Cortex of kidney (tissue), 1 donor: ENCODE data around the gene OR4F6.
"Not testable (repeated sequence)": the region's sequence is repeated elsewhere in the genome, so short reads cannot be mapped to it uniquely, and the experiment has no call there.

Experiments
- DNase-seq: peaks from one replicate; lab custom pipeline; 2025; lab: John Stamatoyannopoulos, UW

The OR4F6 gene

DNA sequence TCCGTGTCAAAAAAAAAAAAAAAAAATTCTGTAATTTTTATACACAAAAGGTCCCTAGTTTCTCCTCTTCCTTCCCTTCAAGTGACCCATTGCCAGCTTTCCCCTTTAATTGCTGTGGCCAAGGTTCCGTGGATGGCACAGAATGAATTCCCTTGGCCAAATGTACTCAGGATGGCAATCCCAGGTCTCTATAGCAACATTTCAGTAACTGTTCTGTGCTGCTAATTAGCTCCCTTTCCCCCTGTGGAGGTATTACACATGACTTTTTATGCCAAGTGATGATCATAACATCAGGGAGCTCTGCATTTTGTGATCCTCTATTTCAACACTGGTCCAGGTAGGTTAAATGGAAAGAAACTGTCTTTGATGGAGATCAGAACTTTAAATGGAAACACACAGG lies at the start of gene OR4F6:
OR4F6 (plus strand) TSS at position 301 of the 400 bp plus-strand sequence. CDS start 2,211 bp downstream, outside the sequence.
- no peak for DNase-seq

DNA sequence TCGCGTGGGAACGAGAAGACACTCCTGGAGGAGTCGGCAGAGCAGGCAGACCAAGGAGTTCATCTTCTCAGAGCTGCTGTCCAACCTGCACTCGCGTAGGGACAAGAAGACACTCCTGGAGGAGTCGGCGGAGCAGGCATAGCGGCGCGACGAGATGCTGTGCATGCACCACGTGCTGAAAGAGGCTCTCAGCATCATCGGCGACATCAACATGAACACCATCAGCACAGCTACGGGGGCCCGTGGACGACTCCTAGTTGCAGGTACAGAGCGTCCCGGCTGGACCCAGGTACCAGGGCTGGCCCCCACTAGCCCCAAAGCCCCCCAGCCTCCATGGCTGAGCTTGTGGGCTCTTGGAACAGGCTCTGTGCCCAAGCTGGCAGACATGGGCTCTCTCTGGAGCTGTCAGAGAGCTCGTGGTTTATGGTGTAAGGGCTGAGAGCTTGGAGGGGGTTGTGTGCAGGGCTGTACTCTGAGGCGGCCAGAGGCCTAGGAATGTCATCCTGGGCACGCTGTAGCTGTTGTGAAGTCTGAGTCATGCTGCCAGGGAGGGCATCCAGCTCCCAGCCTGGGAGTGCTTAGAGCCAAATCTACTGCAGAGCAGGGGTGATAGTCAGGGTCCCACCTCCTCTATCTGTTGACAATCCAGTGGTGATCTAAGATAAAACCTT lies 38.5 kb upstream of the OR4F6 start:
- DNase-seq = not testable (repeated sequence)

DNA sequence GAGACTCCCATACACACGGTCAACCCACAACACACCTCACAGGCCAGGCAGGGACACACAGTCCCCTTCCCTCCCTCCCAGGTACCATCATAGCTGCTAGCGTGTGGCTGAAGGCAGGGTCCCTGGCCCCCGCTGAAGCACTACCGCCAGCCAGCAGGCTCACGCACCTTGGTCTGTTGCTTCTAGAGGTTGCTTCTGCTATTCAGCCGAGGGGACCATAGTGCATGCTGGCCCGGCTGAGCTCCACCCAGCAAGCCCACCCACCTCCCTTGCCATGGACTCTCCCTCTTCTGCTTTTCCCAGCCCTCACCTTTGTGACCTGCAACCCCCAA lies 38.0 kb upstream of the OR4F6 start:
- DNase-seq = not testable (repeated sequence)

- DNase-seq = no peak
Observed at GRCh38 chr15:101765772-101766456, 37.4 kb upstream of the OR4F6 start.

DNA sequence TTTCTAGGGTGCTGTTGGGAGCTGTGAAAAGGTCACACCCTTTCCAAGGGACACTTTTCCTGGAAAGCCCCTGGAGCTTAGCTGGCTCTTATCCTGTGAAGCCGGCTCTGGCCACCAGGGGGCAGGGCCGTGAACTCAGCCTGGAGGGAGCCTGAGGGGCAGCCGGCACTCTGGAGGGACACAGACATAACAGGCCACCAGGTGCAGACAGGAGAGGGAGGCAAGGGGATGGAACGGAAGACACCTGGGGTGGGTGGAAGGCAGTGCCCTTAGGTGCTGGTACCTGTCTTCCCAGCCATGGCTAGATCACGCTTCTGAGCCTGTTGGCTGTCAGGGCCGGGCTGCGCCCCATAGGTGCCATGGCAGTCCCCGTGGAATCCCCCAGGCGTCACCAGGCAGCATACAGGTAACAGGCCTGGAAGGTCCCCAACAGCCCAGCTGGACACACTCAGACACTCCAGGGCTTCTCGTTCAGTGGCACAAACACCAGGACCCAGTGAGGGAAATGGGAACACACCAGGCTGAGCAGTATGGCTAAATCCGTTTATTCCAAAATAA lies 36.1 kb upstream of the OR4F6 start:
- not testable (repeated sequence) for DNase-seq

- DNase-seq = no peak
Observed at GRCh38 chr15:101772921-101773320, 30.4 kb upstream of the OR4F6 start.

DNA sequence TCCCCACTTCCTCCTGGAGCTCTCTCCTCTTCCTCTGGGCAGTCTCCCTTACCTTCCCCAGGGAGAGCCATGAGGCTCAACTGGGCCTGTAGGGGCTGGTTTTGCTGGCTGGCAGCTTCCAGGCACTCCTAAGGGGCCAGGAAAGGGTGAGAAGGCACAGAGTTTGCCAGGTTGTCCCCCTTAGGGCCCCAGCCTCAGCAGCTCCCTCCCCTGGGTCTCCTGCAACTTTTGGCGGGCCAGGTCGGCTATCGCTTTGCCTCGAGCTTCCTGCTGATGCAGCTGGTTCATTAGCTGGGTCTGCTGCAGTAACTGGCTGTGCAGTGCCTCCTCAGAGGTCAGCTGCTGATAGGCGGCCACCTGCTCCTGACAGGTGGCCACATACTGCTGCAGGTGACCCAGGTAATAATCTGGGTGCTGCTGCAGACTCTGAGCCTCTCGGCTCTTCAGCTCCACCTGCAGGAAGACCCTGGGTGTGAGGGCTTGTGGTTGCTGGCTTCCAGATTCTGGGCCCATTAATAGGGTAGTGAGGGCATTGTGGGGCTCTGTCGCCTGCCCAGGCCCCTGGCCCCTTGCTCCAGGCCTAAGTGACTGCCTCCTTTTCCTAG lies 29.7 kb upstream of the OR4F6 start:
- no peak for DNase-seq

GRCh38 chr15:101775136-101775535 lies 28.2 kb upstream of the OR4F6 start:
- DNase-seq = no peak

DNA sequence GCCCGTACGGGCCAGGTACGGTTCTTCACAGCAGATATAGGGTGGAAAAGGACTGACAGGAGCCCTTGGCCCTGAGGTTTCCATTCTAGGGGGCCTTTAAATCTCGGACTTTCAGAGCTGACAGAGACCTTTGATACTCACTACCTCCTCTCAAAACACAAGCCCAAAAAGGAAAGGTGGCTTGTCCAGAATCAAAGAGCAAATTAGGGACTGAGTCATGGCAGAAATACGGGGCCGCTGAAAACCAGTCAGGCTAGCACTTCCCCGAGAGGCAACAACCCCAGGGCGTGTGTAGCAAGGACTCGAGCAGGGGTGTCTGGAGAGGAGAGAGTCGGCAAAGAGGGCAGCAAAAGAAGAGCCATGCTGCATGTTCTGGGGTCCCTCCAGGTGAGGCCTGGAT lies 24.7 kb upstream of the OR4F6 start:
- not testable (repeated sequence) for DNase-seq

DNA sequence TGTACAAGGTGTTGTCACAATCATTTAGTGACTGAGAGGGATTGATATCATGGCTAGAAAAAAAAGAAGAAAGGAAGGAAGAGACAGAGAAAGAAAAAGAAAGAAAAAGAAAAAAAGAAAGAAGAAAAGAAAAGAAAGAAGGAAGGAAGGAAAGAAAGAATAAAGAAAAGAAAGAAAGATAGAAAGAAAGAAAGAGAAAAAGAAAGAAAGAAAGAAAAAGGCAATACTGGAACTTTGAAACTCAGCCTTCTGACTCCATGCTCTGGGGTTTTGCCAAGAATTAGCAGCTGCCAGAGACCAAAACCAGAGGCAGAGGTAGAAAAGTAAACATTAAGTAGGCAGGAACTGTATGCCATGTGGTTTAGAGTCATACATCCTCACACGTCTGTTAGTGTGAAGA lies 23.1 kb upstream of the OR4F6 start:
- DNase-seq = not testable (repeated sequence)

- DNase-seq = no peak
Observed at GRCh38 chr15:101781928-101782327, 21.4 kb upstream of the OR4F6 start.

GRCh38 chr15:101784644-101785043 lies 18.7 kb upstream of the OR4F6 start:
- no peak for DNase-seq

DNA sequence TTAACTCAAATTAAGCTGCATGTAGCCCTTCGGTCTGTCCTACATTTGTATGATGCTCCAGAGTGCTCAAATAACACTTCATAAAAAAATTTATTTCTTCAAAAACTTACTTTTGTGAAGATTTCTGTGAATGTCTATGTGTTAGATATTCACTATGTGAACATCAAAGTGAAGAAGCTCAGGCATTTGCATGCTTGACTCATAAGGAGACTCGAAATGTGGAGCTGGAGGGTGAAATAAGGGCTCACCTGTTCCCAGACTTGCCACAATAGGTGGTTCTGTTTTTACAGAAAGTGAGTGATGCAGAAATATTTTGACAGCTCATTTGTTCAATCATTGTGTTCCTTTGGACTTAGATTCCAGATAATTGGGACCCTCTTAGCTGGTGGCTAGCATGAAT lies 16.9 kb upstream of the OR4F6 start:
- DNase-seq = not testable (repeated sequence)

DNA sequence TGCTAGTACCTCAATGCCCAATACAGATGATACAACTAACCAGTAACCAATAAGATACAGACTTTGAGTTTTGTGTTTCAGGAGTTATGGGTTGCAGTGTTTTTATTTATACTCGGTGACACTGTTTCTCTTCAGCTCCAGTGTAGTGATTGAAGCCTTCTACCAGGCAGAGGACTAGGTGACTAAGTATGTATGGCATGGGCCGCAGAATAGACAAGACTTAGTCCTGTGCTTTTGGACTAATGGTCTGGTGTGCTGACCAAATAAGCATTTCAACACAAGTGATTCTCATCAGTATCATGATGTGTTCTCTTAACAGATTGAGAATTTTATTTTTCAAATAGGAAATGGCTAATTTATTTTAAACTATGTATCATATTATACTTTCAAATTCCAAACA lies 15.3 kb upstream of the OR4F6 start:
- DNase-seq = not testable (repeated sequence)

DNA sequence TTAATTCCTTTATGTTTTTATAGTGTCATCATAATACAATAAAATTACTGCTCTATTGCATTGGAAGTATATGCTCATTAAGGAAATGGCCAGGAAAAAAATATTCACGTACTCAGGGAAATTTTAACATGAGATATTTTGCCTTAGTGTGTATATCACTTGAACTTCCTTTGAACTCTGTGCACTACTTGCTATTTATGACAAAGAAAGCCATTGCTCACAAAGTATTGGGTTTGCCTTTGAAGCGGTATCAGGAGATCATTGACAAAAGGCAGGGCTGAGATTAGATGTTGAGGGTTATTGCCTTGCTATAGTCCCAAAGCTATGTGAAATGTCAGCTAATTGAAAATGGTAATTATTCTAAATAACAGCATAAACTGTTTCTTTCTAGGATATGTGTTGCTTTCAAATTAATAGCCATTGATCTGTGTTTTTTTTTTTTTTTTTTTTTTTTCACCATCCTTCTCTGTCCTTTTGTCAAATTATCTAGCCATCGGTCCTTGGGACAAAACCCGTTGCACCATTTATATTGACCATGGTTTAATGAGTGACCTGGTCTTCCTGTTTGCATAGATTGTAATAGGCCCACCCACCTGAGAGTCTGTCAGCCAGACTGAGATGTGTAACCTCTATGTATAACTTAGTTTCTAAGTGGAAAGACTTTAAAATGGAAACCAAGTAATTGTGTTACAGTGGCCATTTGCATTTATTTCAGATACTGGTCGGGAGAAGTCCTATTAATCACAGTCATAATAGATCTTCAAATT lies 14.6 kb upstream of the OR4F6 start:
- not testable (repeated sequence) for DNase-seq

DNA sequence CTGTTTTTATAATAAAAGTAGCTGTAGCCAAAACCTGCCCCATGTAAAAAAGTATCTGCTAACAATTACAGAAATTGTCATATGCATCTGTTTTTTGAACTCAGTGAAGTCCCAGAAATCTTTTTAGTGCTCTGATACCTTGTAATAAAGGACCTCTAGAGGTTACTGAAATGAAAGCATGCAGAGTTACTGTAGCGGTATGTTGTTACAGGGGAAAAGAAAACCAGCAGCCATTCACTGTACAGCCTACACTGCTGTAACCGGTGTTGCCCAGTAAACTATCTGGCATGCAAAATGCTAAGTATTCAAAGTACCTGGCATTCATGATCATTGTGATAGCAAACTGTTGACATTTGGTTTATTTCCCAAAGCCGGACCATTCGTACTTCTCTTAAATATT lies 12.6 kb upstream of the OR4F6 start:
- DNase-seq = not testable (repeated sequence)

DNA sequence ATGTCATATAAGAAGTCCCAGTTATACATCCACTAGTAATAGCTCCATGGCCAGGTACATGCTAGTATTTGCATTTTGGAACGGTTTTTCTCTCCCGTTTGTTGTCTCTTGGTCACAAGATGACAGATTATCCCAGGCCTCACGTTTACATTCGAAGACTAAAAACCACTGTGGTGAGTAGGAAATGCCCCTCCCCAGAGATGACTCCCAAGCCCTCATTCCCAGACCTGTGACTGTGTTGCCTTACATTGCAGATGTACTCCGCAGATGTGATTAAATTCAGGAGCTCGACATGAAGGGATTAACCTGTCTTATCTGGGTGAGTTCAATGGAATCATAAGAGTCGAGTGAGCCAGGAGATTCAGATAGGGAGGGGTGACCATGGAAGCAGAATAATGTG lies 9.3 kb upstream of the OR4F6 start:
- not testable (repeated sequence) for DNase-seq

DNA sequence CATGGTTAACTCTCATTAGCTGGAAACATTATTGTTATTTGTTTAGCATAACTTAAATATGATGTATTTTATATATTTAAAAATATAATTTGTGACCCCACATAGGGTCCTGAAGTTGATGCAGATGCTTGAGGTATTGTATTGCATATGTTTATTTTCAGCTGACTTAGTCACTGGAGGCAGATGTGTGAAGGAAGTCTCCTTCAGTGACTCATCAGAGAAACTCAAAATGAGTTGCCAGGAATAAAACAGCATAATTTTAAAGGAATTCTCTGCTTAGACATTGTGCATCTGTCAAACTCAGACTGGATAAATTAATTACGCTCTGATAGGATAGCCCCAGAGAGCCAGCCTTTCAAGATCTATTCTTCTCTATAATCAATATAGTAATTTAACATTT lies 7.9 kb upstream of the OR4F6 start:
- no peak for DNase-seq

DNA sequence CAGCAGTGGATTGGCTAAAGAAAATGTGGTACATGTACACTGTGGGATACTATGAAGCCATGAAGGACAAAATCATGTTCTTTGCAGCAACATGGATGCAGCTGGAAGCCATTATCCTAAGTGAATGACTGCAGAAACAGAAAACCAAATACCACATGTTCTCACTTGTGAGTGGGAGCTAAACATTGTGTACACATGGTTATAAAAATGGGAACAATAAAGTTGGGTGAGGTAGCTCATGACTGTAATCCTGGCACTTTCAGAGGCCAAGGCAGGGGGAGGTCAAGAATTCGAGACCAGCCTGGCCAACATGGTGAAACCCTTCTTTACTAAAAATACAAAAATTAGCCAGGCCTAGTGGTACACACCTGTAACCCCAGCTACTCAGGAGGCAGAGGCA lies 3.6 kb upstream of the OR4F6 start:
- no peak for DNase-seq

GRCh38 chr15:101801048-101801447 lies 2.3 kb upstream of the OR4F6 start:
- no peak for DNase-seq

DNA sequence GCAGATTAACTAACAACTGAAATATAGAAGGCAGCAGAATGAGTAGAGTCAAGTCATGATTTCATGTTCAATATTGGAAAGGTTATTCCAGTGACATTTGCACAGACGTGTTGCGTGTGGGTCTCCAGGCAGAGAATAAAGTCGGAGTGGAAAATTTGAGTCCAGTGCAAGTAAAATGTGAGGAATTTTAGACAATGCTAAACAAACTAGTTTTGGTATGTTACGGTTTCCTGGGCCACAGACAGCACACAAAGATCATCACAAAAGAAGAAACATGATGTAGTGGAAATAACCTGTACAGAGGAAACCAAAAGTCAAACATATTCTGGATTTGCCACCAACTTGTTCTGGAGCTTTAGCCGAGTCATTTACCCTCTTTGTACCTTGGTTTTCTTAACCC lies 367 bp downstream of the OR4F6 start:
- no peak for DNase-seq

DNA sequence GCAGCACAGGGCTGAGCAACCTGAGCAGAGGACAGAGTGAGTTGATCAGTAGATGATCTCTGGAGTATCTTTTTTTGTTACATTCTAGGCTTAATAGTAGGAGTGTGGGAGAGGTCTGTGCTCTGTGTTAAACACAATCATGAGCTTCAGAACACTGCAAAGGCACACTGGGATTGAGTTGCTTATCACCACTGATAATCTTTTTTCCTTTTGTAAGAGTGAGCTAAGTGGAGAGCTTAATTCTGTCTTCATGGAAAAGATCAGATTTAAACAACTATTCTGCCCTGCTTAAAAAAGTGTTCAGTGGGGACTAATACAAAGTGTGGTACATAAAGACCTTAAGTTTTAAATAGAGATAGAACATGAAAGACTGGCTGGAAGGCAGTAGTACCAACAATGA lies 1.1 kb downstream of the OR4F6 start:
- no peak for DNase-seq
